A549 (cell line): ENCODE data around the gene ECPAS. TPM values are rescaled to one million over a fixed set of nuclear protein-coding genes. Genes with fewer than 3 reads are reported as not detected.

Experiments
- ATAC-seq, 2 experiments: fragments of 200-7000 bp in 1 of 2; fragments of >200 bp in 1 of 2; cut with Nextera tagmentation in 1 of 2; cut with Tn5 transposase in 1 of 2; 3 replicates each; pipeline versions ENCODE4 v1.8.0 to v1.9.1; 2018 to 2020; ENCODE audit warnings: mild to moderate bottlenecking in 1 of 2, moderate library complexity in 1 of 2
- CTCF ChIA-PET: fragments of 300-600 bp; sonication (Branson Sonifier 250); formaldehyde crosslinking; extraction: SDS; loops from one replicate; lab custom pipeline; 2021; ENCODE audit warnings: antibody characterized with exemption, inconsistent platforms; lab: Yijun Ruan, JAX
- POLR2A ChIA-PET: fragments of 350-600 bp; formaldehyde crosslinking; extraction: SDS; loops from one replicate; lab custom pipeline; 2021; ENCODE audit warnings: antibody characterized with exemption, inconsistent platforms; lab: Yijun Ruan, JAX
- DNase-seq, 2 experiments: peaks; one replicate each; pipeline versions ENCODE4 v3.0.0 to v3.0.0-alpha.2; 2011 to 2016; ENCODE audit warnings: low read depth in 1 of 2, low spot score in 1 of 2
- FAIRE-seq: peaks from 2 replicates; lab custom pipeline; 2011; peaks lifted over from hg19 to GRCh38; lab: Jason Lieb, UNC
- H3K27ac ChIP-seq, 2 experiments: fragments of >200 bp; sonication (Bioruptor Twin); formaldehyde crosslinking; 3 replicates each; pipeline ENCODE4 v1.5.1; 2016 to 2017
- H3K4me1 ChIP-seq: fragments of >200 bp; sonication (Bioruptor Twin); formaldehyde crosslinking; 3 replicates; pipeline ENCODE4 v1.6.1; 2016
- H3K4me2 ChIP-seq: fragments of >200 bp; sonication (Bioruptor Twin); formaldehyde crosslinking; 3 replicates; pipeline ENCODE4 v1.6.1; 2016
- H3K4me3 ChIP-seq: fragments of >200 bp; sonication (Bioruptor Twin); formaldehyde crosslinking; 3 replicates; pipeline ENCODE4 v1.5.1; 2016
- H3K9me3 ChIP-seq: fragments of >200 bp; sonication (Bioruptor Twin); formaldehyde crosslinking; 3 replicates; pipeline ENCODE4 v1.6.1; 2016
- ATOH8 ChIP-seq: fragments of 250-450 bp; sonication (Bioruptor Pico); IDR thresholded peaks from 2 replicates; pipeline ENCODE4 v1.5.0; 2020; ENCODE audit warnings: low read depth, mild to moderate bottlenecking, moderate library complexity
- BHLHE40 ChIP-seq: IDR thresholded peaks from 2 replicates; pipeline ENCODE4 v1.6.1; 2012; ENCODE audit warnings: low read depth, low read length, inconsistent platforms
- CBX8 ChIP-seq: fragments of 200-600 bp; sonication (generic); IDR thresholded peaks from 2 replicates; pipeline ENCODE4 v1.6.1; 2016
- CHD2 ChIP-seq: fragments of 150-350 bp; IDR thresholded peaks from 2 replicates; pipeline ENCODE4 v1.6.1; 2014; ENCODE audit warnings: low read length; ENCODE audit not compliant: partially characterized antibody
- CTCF ChIP-seq: fragments of >200 bp; sonication (Bioruptor Twin); formaldehyde crosslinking; IDR thresholded peaks from 3 replicates; pipeline ENCODE4 v1.5.1; 2016
- E2F6 ChIP-seq: IDR thresholded peaks from 2 replicates; pipeline ENCODE4 v1.6.1; 2012; ENCODE audit warnings: low read depth, borderline replicate concordance
- EHF ChIP-seq: fragments of 250-450 bp; sonication (Bioruptor Pico); IDR thresholded peaks from 2 replicates; pipeline ENCODE4 v1.5.0; 2020; ENCODE audit warnings: mild to moderate bottlenecking
- ESRRA ChIP-seq: fragments of 150-350 bp; IDR thresholded peaks from 2 replicates; pipeline ENCODE4 v1.6.1; 2014; ENCODE audit warnings: mild to moderate bottlenecking, low read length, borderline replicate concordance
- GATA3 ChIP-seq: IDR thresholded peaks from 2 replicates; pipeline ENCODE4 v1.6.1; 2012; ENCODE audit warnings: borderline replicate concordance
- HES2 ChIP-seq: fragments of >200 bp; sonication (Bioruptor Twin); formaldehyde crosslinking; IDR thresholded peaks from 2 replicates; pipeline ENCODE4 v1.6.1; 2016
- KDM5A ChIP-seq: fragments of 200-600 bp; sonication (generic); IDR thresholded peaks from 2 replicates; pipeline ENCODE4 v1.6.1; 2016; ENCODE audit warnings: antibody characterized with exemption, mild to moderate bottlenecking
- MAFK ChIP-seq: fragments of 450-650 bp; IDR thresholded peaks from 2 replicates; pipeline ENCODE4 v1.6.1; 2014; ENCODE audit not compliant: partially characterized antibody
- MYC ChIP-seq: IDR thresholded peaks from 2 replicates; pipeline ENCODE4 v1.6.1; 2012; ENCODE audit warnings: mild to moderate bottlenecking, inconsistent platforms, low read length, improper control_type of control experiment, borderline replicate concordance
- NR3C1 ChIP-seq: fragments of >200 bp; sonication (Bioruptor Twin); formaldehyde crosslinking; IDR thresholded peaks from 3 replicates; pipeline ENCODE4 v1.6.1; 2017
- PBX3 ChIP-seq: IDR thresholded peaks from 2 replicates; pipeline ENCODE4 v1.6.1; 2012
- PHF8 ChIP-seq: fragments of 200-600 bp; sonication (generic); IDR thresholded peaks from 2 replicates; pipeline ENCODE4 v1.6.1; 2016; ENCODE audit warnings: low read depth, mild to moderate bottlenecking, antibody characterized with exemption, moderate library complexity, borderline replicate concordance
- RFX5 ChIP-seq: fragments of 450-650 bp; IDR thresholded peaks from 2 replicates; pipeline ENCODE4 v1.7.1; 2014; ENCODE audit warnings: antibody characterized with exemption, mild to moderate bottlenecking, moderate library complexity
- SMC3 ChIP-seq: fragments of >200 bp; sonication (Bioruptor Twin); formaldehyde crosslinking; IDR thresholded peaks from 3 replicates; pipeline ENCODE4 v1.6.1; 2018; ENCODE audit warnings: inconsistent platforms
- SREBF2 ChIP-seq: fragments of 450-650 bp; IDR thresholded peaks from 2 replicates; pipeline ENCODE4 v1.6.1; 2014; ENCODE audit warnings: mild to moderate bottlenecking, moderate library complexity
- TFCP2L1 ChIP-seq: fragments of 250-450 bp; sonication (Bioruptor Pico); IDR thresholded peaks from 2 replicates; pipeline ENCODE4 v1.5.0; 2021; ENCODE audit warnings: mild to moderate bottlenecking
- ZFP36 ChIP-seq: fragments of 450-650 bp; IDR thresholded peaks from 2 replicates; pipeline ENCODE4 v1.6.1; 2014; ENCODE audit warnings: borderline replicate concordance; ENCODE audit not compliant: partially characterized antibody
- ZSCAN20 ChIP-seq: fragments of 250-450 bp; sonication (Bioruptor Pico); IDR thresholded peaks from 2 replicates; pipeline ENCODE4 v1.8.0; 2022; ENCODE audit warnings: mild to moderate bottlenecking, moderate library complexity
- WGBS: methylation state at CpG from one replicate; pipeline ENCODE4 v1.1.6; 2017; ENCODE audit errors: missing lambda C conversion rate; 5-methylcytosine and 5-hydroxymethylcytosine counted together
- polyA plus RNA-seq, 4 experiments: library from polyadenylated mRNA; depleted of rRNA in 3 of 4; stranded (reverse); fragments of >200 nt; fragmentation: RNase III in 1 of 4; extraction: RNeasy Plus Mini Kit Qiagen cat#74134 plus additional on column Dnase treatment in 1 of 4; gene quantifications; 2 replicates in 3 of 4; 3 replicates in 1 of 4; pipeline ENCODE4 v1.2.3, GENCODE V29; 2011 to 2017

Gene ECPAS
- polyA plus RNA-seq, 2 of the 4 experiments (the other 2 are of a cell fraction): 40.1 to 73.6 TPM

GRCh38 chr9:111442360-111443027 is 41.7 kb downstream of the ECPAS start:
- 85% methylated on average over 4 of the region's 4 CpGs for WGBS
- CTCF ChIA-PET: no interaction called here
- FAIRE-seq: no peak

GRCh38 chr9:111440226-111440625 is 44.0 kb downstream of the ECPAS start:
- no peak overlapping the region for H3K4me3 ChIP-seq
- 89% methylated on average over 3 of the region's 3 CpGs for WGBS
- ChIA-PET CTCF (no interaction called here), POLR2A (no interaction called here)
- H3K9me3 ChIP-seq: no peaks in the 10 kb centered on the region
- ATAC-seq (no peak), DNase-seq (no peak), FAIRE-seq (no peak)
- TF ChIP-seq SMC3: no peak
- H3K27ac ChIP-seq: no peak overlapping the region
- peaks cover 14% of the 10 kb centered on the region for H3K4me1 ChIP-seq
- H3K4me2 ChIP-seq: no peak overlapping the region

More at GRCh38 chr9:111442360-111443027, 41.7 kb downstream of the ECPAS start:
- Histone ChIP-seq H3K9me3 (no peaks in the 10 kb centered on the region), H3K27ac (no peak overlapping the region), H3K4me2 (no peak overlapping the region), H3K4me1 (peaks cover under 1% of the 10 kb centered on the region; the same call in 1 of the 3 replicates), H3K4me3 (no peak overlapping the region)
- POLR2A ChIA-PET: no interaction called here
- TF ChIP-seq ZFP36 (no peak), ZSCAN20 (no peak), PHF8 (no peak), HES2 (no peak), TFCP2L1 (CRISPR knock-in tag) (no peak), NR3C1 (no peak), ATOH8 (CRISPR knock-in tag) (no peak), MAFK (no peak), GATA3 (no peak), MYC (no peak), CTCF (no peak), KDM5A (no peak), CBX8 (no peak), RFX5 (no peak), E2F6 (no peak)
- ATAC-seq: no peak
- DNase-seq: no peak

GRCh38 chr9:111438541-111439235 is 45.5 kb downstream of the ECPAS start:
- Histone ChIP-seq H3K4me3 (no peak overlapping the region), H3K4me2 (no peak overlapping the region), H3K27ac (no peak overlapping the region), H3K4me1 (peaks cover 14% of the 10 kb centered on the region), H3K9me3 (no peaks in the 10 kb centered on the region)
- DNase-seq (no peak), FAIRE-seq (no peak), ATAC-seq (no peak)
- TF ChIP-seq CHD2 (no peak), ESRRA (no peak), EHF (CRISPR knock-in tag) (no peak), ZSCAN20 (no peak), PBX3 (no peak), BHLHE40 (no peak), SREBF2 (no peak)
- ChIA-PET POLR2A (no interaction called here), CTCF (no interaction called here)
- 90% methylated on average over 6 of the region's 6 CpGs for WGBS
